Activated CD8-positive, alpha-beta T cell treated with anti-CD3 and anti-CD28 coated beads for 36 hours (primary cell): ENCODE measurements around the gene TMEM94. TPM values are rescaled to one million over a fixed set of nuclear protein-coding genes. Genes with fewer than 3 reads are reported as not detected.

Experiments
- ATAC-seq: fragments of 200-7000 bp; cut with Tn5 transposase; one replicate; pipeline ENCODE4 v1.10.0; 2021; ENCODE audit warnings: mild to moderate bottlenecking, moderate library complexity
- CTCF ChIA-PET: fragments of 350-600 bp; sonication (Branson Sonifier 250); formaldehyde crosslinking; loops from one replicate; lab custom pipeline; 2021; ENCODE audit warnings: antibody characterized with exemption; lab: Charles Lee
- POLR2A ChIA-PET: fragments of 350-600 bp; sonication (Branson Sonifier 250); formaldehyde crosslinking; loops from one replicate; lab custom pipeline; 2021; ENCODE audit warnings: antibody characterized with exemption; lab: Charles Lee
- DNase-seq: peaks from one replicate; pipeline ENCODE4 v3.0.0-alpha.2; 2020
- H3K27ac Mint-ChIP-seq: one replicate; pipeline ENCODE4 v1.8.0; 2021; ENCODE audit warnings: mild to moderate bottlenecking, mixed read lengths
- H3K27me3 Mint-ChIP-seq: one replicate; pipeline ENCODE4 v1.8.0; 2021; ENCODE audit warnings: mixed read lengths
- H3K36me3 Mint-ChIP-seq: one replicate; pipeline ENCODE4 v1.8.0; 2021; ENCODE audit warnings: low read depth, mixed read lengths
- H3K4me1 Mint-ChIP-seq: one replicate; pipeline ENCODE4 v1.8.0; 2021; ENCODE audit warnings: low read depth, mixed read lengths
- H3K4me3 Mint-ChIP-seq: one replicate; pipeline ENCODE4 v1.8.0; 2021; ENCODE audit warnings: mild to moderate bottlenecking, moderate library complexity, mixed read lengths
- H3K9me3 Mint-ChIP-seq: one replicate; pipeline ENCODE4 v1.8.0; 2021; ENCODE audit warnings: mixed read lengths
- CTCF ChIP-seq: fragments of 200-600 bp; IDR thresholded peaks from one replicate; pipeline ENCODE4 v1.8.0; 2022; ENCODE audit warnings: antibody characterized with exemption, mild to moderate bottlenecking
- intact Hi-C: fragments of 100-400 bp; cut with micrococcal nuclease; formaldehyde crosslinking; loops from one replicate; pipeline ENCODE4 v1.10.0; 2022
- total RNA-seq, 2 experiments: library from RNA; stranded (reverse); gene quantifications; one replicate each; pipeline ENCODE4 v1.2.3, GENCODE V29; 2021

TMEM94 gene
- total RNA-seq, 2 experiments from 2014 or later: 55.3 to 56.4 TPM

DNA sequence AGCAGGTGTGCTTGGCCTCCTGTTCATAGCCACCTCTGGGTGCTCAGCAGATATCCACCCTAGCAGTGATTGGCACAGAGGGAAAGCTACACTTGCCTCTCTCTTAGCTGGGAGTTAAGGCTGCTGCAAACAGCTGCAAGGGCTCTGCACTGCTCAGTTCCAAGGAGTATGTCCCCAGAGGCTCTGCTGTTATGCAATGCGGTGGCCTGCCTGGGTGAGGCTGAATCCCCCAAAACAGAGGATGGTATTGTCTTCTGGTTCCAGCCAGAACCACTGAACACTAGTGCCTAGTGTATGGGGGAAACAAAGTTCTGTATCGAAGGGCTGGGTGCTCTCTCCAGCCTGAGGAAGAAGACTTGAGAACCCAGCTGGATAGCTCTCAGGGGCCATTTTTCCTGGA lies 16.8 kb downstream of the TMEM94 start:
- no peak for ATAC-seq
- CTCF ChIA-PET: interaction anchor here (0.6 to 1.6 kb wide), 3 partner anchors 14 to 115 kb away, joined by 3 to 5 read pairs (median 5); no protein-coding TSS in a partner anchor

DNA sequence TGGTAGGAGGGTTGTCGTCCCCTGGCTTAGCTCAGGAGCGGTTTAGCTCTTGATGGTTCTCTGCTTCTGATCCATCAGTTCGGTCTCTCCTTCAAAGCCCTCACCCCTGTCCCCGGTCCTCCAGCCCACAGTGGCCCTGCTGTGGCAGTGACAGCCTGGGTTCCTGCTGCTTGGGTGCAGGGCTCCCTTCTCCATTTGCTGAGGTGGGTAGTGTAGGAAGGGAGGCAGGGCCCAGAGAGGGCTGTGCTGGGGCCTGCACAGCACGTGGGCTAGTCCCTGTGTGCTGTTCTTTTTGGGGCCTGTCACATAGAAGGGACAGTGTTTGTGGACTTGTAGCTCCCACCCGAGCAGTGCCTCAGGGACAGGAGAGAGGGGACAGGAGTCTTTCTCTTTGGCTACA lies 18.3 kb downstream of the TMEM94 start:
- no peak overlapping the region for H3K27ac Mint-ChIP-seq
- H3K27me3 Mint-ChIP-seq: no peaks in the 10 kb centered on the region
- intact Hi-C loops: no loop called here
- H3K4me1 Mint-ChIP-seq: no peaks in the 10 kb centered on the region
- no peak for TF ChIP-seq CTCF
- DNase-seq: no peak
- ChIA-PET POLR2A (interaction anchor here (1.1 kb wide), 1 partner anchor 12 kb away, joined by 3 read pairs; no protein-coding TSS in a partner anchor), CTCF (no interaction called here)
- ATAC-seq: no peak
- no peak overlapping the region for H3K4me3 Mint-ChIP-seq
- no peaks in the 10 kb centered on the region for H3K9me3 Mint-ChIP-seq
- peaks cover 2% of the 10 kb centered on the region for H3K36me3 Mint-ChIP-seq

More for the DNA sequence above, 16.8 kb downstream of the TMEM94 start:
- no peak for DNase-seq
- POLR2A ChIA-PET: interaction anchor here (0.6 to 1.2 kb wide), 2 partner anchors 10 to 13 kb away, joined by 3 read pairs; no protein-coding TSS in a partner anchor
- intact Hi-C loops: no loop called here
- Mint-ChIP-seq H3K27me3 (no peaks in the 10 kb centered on the region), H3K36me3 (peaks cover 2% of the 10 kb centered on the region), H3K9me3 (no peaks in the 10 kb centered on the region), H3K4me3 (no peak overlapping the region), H3K4me1 (no peaks in the 10 kb centered on the region), H3K27ac (no peak overlapping the region)
- TF ChIP-seq CTCF: no peak

DNA sequence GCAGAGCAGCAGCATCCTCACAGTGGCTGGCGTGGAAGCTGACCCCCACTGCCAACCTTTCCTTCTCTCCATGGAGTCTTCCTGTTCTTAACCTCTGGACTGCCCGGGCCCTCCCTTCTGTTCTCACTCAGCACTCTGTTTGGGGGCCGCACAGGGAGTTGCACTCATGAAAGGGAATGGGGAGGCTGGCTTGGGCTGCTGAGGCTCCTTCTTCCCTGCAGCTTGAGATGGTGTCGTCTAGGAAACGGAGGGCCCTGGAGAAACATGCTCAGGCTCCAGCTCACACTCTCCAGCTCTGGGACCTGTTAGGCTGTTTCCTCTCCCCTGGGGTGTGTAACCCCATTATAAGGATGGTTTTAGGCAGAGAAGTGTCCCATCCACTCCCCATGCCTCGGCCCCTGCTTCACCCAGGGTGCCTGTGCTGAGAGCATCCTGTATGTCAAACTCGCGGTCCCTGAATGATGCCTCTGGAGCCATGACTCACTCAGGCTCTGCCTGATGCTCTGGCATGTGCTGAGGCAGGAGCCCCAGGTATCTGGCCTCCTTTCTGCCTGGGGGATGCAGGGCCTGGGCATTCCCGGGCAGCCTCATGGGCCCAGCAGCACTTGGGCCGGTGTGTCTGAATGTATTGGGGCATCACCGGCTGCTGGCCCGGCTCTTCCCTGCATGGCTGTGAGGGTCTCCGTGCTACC lies 18.9 kb downstream of the TMEM94 start:
- Mint-ChIP-seq H3K27ac (no peak overlapping the region), H3K27me3 (no peaks in the 10 kb centered on the region), H3K9me3 (no peaks in the 10 kb centered on the region), H3K36me3 (peaks cover 2% of the 10 kb centered on the region), H3K4me3 (no peak overlapping the region), H3K4me1 (no peaks in the 10 kb centered on the region)
- CTCF ChIA-PET: interaction anchor here (1.2 kb wide), 1 partner anchor 12 kb away, joined by 3 read pairs; no protein-coding TSS in a partner anchor
- POLR2A ChIA-PET: interaction anchor here (1.1 kb wide), 1 partner anchor 13 kb away, joined by 3 read pairs; no protein-coding TSS in a partner anchor
- DNase-seq: no peak
- intact Hi-C loops: no loop called here
- no peak for TF ChIP-seq CTCF
- no peak for ATAC-seq

DNA sequence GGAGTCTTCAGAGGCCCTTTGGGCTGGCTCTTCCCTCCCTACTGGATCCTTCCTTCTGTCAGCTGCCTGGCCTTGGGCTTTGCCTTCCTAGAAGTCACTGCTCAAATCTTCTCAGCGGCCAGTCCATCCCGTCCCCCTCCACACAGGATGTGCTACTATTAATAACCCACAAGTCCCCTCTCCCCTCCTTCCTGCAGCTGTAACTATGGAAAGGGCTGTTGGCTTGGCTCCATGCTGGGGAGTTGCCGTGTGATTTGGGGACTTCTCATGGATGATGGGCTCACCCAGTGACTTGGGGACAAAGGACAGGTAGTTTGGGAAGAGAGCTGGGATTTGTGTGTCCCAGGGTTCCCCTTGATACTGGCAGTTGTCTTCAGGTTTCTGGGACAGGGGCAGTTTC lies 19.4 kb downstream of the TMEM94 start:
- intact Hi-C loops: no loop called here
- Mint-ChIP-seq H3K27me3 (no peaks in the 10 kb centered on the region), H3K9me3 (no peaks in the 10 kb centered on the region), H3K4me3 (no peak overlapping the region), H3K27ac (no peak overlapping the region), H3K36me3 (peaks cover 2% of the 10 kb centered on the region), H3K4me1 (no peaks in the 10 kb centered on the region)
- TF ChIP-seq CTCF: no peak
- ChIA-PET POLR2A (interaction anchor here (1.8 kb wide), 1 partner anchor 46 kb away, joined by 5 read pairs; no protein-coding TSS in a partner anchor), CTCF (interaction anchor here (1.2 to 1.3 kb wide), 2 partner anchors 11 to 278 kb away, joined by 3 to 5 read pairs; no protein-coding TSS in a partner anchor)
- DNase-seq (no peak), ATAC-seq (no peak)

- DNase-seq (no peak), ATAC-seq (no peak)
- peaks cover 2% of the 10 kb centered on the region for H3K36me3 Mint-ChIP-seq
- no peak overlapping the region for H3K4me3 Mint-ChIP-seq
- H3K27ac Mint-ChIP-seq: no peak overlapping the region
- no peaks in the 10 kb centered on the region for H3K27me3 Mint-ChIP-seq
- ChIA-PET CTCF (interaction anchor here (1.2 to 1.3 kb wide), 2 partner anchors 11 to 277 kb away, joined by 3 to 5 read pairs; no protein-coding TSS in a partner anchor), POLR2A (interaction anchor here (1.2 to 1.8 kb wide), 2 partner anchors 19 to 46 kb away, joined by 5 read pairs; no protein-coding TSS in a partner anchor)
- TF ChIP-seq CTCF: no peak
- H3K4me1 Mint-ChIP-seq: no peaks in the 10 kb centered on the region
- intact Hi-C loops: no loop called here
- H3K9me3 Mint-ChIP-seq: no peaks in the 10 kb centered on the region
Measured at GRCh38 chr17:75476271-75476671, 19.8 kb downstream of the TMEM94 start.
